Heart left ventricle (tissue), 16 donors: ENCODE data around the gene CIB1. TPM values are rescaled to one million over a fixed set of nuclear protein-coding genes. Genes with fewer than 3 reads are reported as not detected.

Source experiments
- ATAC-seq, 4 donors: fragments of 200-7000 bp; cut with Tn5 transposase; one replicate each; pipeline ENCODE4 v1.9.1; 2020 to 2022; ENCODE audit warnings: moderate library complexity in 4 of 4, mild to moderate bottlenecking in 3 of 4, moderate number of reproducible peaks in 1 of 4
- DNase-seq, 5 donors: peaks; one replicate each; pipeline ENCODE4 v3.0.0-alpha.2; 2020
- H3K27ac ChIP-seq, 12 donors: fragments of 200-600 bp; sonication (generic) in 4 of 12; one replicate each; pipeline versions ENCODE4 v1.5.0 to v1.8.0; 2016 to 2022; ENCODE audit warnings: mild to moderate bottlenecking in 2 of 12
- H3K27me3 ChIP-seq, 9 donors: fragments of 200-600 bp; sonication (generic) in 2 of 9; one replicate each; pipeline versions ENCODE4 v1.5.1 to v1.8.0; 2016 to 2022; ENCODE audit warnings: mild to moderate bottlenecking in 3 of 9
- H3K36me3 ChIP-seq, 9 donors: fragments of 200-600 bp; sonication (generic) in 2 of 9; one replicate each; pipeline versions ENCODE4 v1.5.0 to v1.8.0; 2018 to 2022; ENCODE audit warnings: mild to moderate bottlenecking in 2 of 9
- H3K4me1 ChIP-seq, 12 donors: fragments of 200-600 bp; sonication (generic) in 4 of 12; one replicate each; pipeline versions ENCODE4 v1.5.0 to v1.8.0; 2016 to 2022; ENCODE audit warnings: mild to moderate bottlenecking in 3 of 12
- H3K4me3 ChIP-seq, 12 donors: fragments of 200-600 bp; sonication (generic) in 4 of 12; one replicate each; pipeline versions ENCODE4 v1.5.0 to v1.8.0; 2017 to 2022; ENCODE audit warnings: mild to moderate bottlenecking in 9 of 12, moderate library complexity in 4 of 12
- H3K9me3 ChIP-seq, 12 donors: fragments of 200-600 bp; sonication (generic) in 4 of 12; one replicate each; pipeline versions ENCODE4 v1.5.0 to v1.8.0; 2016 to 2022; ENCODE audit warnings: mild to moderate bottlenecking in 1 of 12
- CTCF ChIP-seq, 12 donors: fragments of 200-600 bp; sonication (generic) in 4 of 12; IDR thresholded peaks; one replicate each; pipeline versions ENCODE4 v1.5.0 to v1.8.0; 2018 to 2022; ENCODE audit warnings: antibody characterized with exemption in 12 of 12, mild to moderate bottlenecking in 5 of 12
- POLR2A ChIP-seq, 2 donors: fragments of 450-650 bp; IDR thresholded peaks; one replicate each; pipeline ENCODE4 v1.6.1; 2017; ENCODE audit warnings: antibody characterized with exemption in 2 of 2, mild to moderate bottlenecking in 2 of 2, moderate library complexity in 2 of 2
- WGBS, 4 donors: extraction: QIAGEN DNeasy Blood & Tissue Kit in 2 of 4; methylation state at CpG; one replicate each; pipeline versions ENCODE4 v1.1.5 to v1.1.7; 2013 to 2018; 5-methylcytosine and 5-hydroxymethylcytosine counted together
- intact Hi-C, 10 donors: fragments of 100-400 bp; cut with DNase I; formaldehyde crosslinking; loops; one replicate each; pipeline versions ENCODE4 v1.11.1 to v1.14.2; 2022
- polyA plus RNA-seq, 2 donors: library from polyadenylated mRNA; stranded (reverse); fragments of 200-250 nt; gene quantifications; one replicate each; pipeline ENCODE4 v1.2.3, GENCODE V29; 2013
- total RNA-seq, 9 donors: library from RNA; depleted of rRNA in 2 of 9; stranded (reverse); fragments of >200 nt in 2 of 9; fragmentation: NEBNext Ultra II Directional in 3 of 9; extraction: Animal tissue kit (Norgen Biotek cat#: 25700) in 3 of 9; gene quantifications; one replicate each; pipeline versions ENCODE4 v1.1.0 to v1.2.4, GENCODE V29; 2016 to 2023
- donor health status: ischemic (EF 13 %, LVEDD 7.1; RV severe dilation, severe dysfunction).
- donor health status: healthy with polysubstance abuse.
- donor health status: DM: no; HTN: yes; CAD: no.
- donor health status: DM: no; HTN: no; CAD: no.
- donor health status: ischemic (EF 25% LVEDD 6.9; RV normal size, moderate dysfunction).
- donor health status: ischemic (EF 25% LVEDD 5.7; RV mildly dilated, moderate dysfunction).
- donor health status: healthy.
- donor health status: DM: yes; HTN: yes; CAD: no.
- donor health status: ischemic (EF 35%, LVEDD 5.7; RV mildly dilated, moderate dysfunction).
- donor health status: nonischemic (EF 11% LVEDD 7.7; RV severe dilation, severe dysfunction).
- donor health status: DM: yes; HTN: yes; CAD: no.
- donor health status: PGD.
- donor health status: ischemic (EF 29% LVEDD 5.4; RV normal size, mild dysfunction).
- donor health status: nonischemic (EF 23%, LVEDD 6.1; RV moderate dilation, normal function).

CIB1 gene
- total and polyA plus RNA-seq, 11 donors = 38.7 to 145 (median 80.8) TPM

GRCh38 chr15:90223441-90224165, 10.1 kb downstream of the CIB1 start:
- peaks cover 0 to 64% (median 55%) of the 10 kb centered on the region in 9 donors for H3K36me3 ChIP-seq
- H3K4me1 ChIP-seq = peaks cover 0 to 14% (median 8%) of the 10 kb centered on the region in 12 donors
- no peak overlapping the region for H3K27ac ChIP-seq
- no peak overlapping the region for H3K4me3 ChIP-seq
- ATAC-seq = no peak
- TF ChIP-seq CTCF (IDR thresholded peaks at IDR 0.05) = no peak
- TF ChIP-seq POLR2A (IDR thresholded peaks at IDR 0.05) = no peak
- no peaks in the 10 kb centered on the region for H3K27me3 ChIP-seq
- intact Hi-C loops = loop anchor here in 2 of 10 donors (5.0 kb wide), 2 partner anchors 36 to 121 kb away; partner anchors contain the start of gene IDH2 (in 1 of the 2)
- H3K9me3 ChIP-seq = no peaks in the 10 kb centered on the region
- 92 to 95% (median 94%) methylated on average over 5 to 22 of the region's 22 CpGs for WGBS, 4 donors
- no peak for DNase-seq

GRCh38 chr15:90222547-90222946, 11.2 kb downstream of the CIB1 start:
- no peak overlapping the region for H3K27ac ChIP-seq
- ATAC-seq = no peak
- no peaks in the 10 kb centered on the region for H3K27me3 ChIP-seq
- TF ChIP-seq POLR2A (IDR thresholded peaks at IDR 0.05) (no peak), CTCF (IDR thresholded peaks at IDR 0.05) (no peak)
- H3K36me3 ChIP-seq = peaks cover 0 to 58% (median 48%) of the 10 kb centered on the region in 9 donors
- WGBS, 4 donors = 74 to 93% (median 86%) methylated on average over 2 of the region's 2 CpGs
- intact Hi-C loops = loop anchor here in 2 of 10 donors (5.0 kb wide), 2 partner anchors 35 to 120 kb away; partner anchors contain the start of gene IDH2 (in 1 of the 2)
- H3K4me1 ChIP-seq = peaks cover 0 to 14% (median 8%) of the 10 kb centered on the region in 12 donors
- H3K4me3 ChIP-seq = no peak overlapping the region
- H3K9me3 ChIP-seq = no peaks in the 10 kb centered on the region
- DNase-seq = no peak

GRCh38 chr15:90221246-90221900, 12.4 kb downstream of the CIB1 start:
- TF ChIP-seq POLR2A (IDR thresholded peaks at IDR 0.05) (no peak), CTCF (IDR thresholded peaks at IDR 0.05) (peak; percentile 62 to 89 (median 72))
- peaks cover 0 to 51% (median 43%) of the 10 kb centered on the region in 9 donors for H3K36me3 ChIP-seq
- WGBS, 4 donors = 39 to 59% (median 46%) methylated on average over 7 to 14 of the region's 14 CpGs
- H3K27me3 ChIP-seq = no peaks in the 10 kb centered on the region
- ATAC-seq = peak; percentile 55 to 87 (median 80)
- H3K4me3 ChIP-seq = no peak overlapping the region
- no peaks in the 10 kb centered on the region for H3K9me3 ChIP-seq
- H3K27ac ChIP-seq = peak overlapping the region in 8 of 12 donors; percentile 25 to 62 (median 50)
- intact Hi-C loops = loop anchor here in 2 of 10 donors (5.0 kb wide), 2 partner anchors 34 to 119 kb away; partner anchors contain the start of gene IDH2 (in 1 of the 2)
- H3K4me1 ChIP-seq = peaks cover 0 to 14% (median 8%) of the 10 kb centered on the region in 12 donors
- DNase-seq = peak; percentile 80 to 85 (median 82)
